ENCODE measurements around the gene OR10K2.

- TF ChIP-seq ZBTB33 (IDR thresholded peaks at IDR 0.05) (no peak), TAF1 (conservative IDR thresholded peaks at IDR 0.05) (no peak)
- TF ChIP-seq, protein P1, sequence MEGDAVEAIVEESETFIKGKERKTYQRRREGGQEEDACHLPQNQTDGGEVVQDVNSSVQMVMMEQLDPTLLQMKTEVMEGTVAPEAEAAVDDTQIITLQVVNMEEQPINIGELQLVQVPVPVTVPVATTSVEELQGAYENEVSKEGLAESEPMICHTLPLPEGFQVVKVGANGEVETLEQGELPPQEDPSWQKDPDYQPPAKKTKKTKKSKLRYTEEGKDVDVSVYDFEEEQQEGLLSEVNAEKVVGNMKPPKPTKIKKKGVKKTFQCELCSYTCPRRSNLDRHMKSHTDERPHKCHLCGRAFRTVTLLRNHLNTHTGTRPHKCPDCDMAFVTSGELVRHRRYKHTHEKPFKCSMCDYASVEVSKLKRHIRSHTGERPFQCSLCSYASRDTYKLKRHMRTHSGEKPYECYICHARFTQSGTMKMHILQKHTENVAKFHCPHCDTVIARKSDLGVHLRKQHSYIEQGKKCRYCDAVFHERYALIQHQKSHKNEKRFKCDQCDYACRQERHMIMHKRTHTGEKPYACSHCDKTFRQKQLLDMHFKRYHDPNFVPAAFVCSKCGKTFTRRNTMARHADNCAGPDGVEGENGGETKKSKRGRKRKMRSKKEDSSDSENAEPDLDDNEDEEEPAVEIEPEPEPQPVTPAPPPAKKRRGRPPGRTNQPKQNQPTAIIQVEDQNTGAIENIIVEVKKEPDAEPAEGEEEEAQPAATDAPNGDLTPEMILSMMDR (IDR thresholded peaks at IDR 0.05; ENCODE audit: low read depth, low read length, missing input control) = no peak
- TF ChIP-seq, protein P2, sequence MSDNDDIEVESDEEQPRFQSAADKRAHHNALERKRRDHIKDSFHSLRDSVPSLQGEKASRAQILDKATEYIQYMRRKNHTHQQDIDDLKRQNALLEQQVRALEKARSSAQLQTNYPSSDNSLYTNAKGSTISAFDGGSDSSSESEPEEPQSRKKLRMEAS (IDR thresholded peaks at IDR 0.05) = no peak
These were observed 27.1 kb downstream of the OR10K2 start, which contains the start of gene OR10T2 for GRCh38 chr1:158398818-158399514.
